HG02970 (cell line): ENCODE data around the gene ASPN.

ENCODE experiments used
- ATAC-seq: cut with Tn5 transposase; IDR thresholded peaks from one replicate; pipeline ENCODE4 v1.9.1; 2021; ENCODE audit warnings: mild to moderate bottlenecking, moderate library complexity, moderate number of reproducible peaks; ENCODE audit not compliant: unreplicated experiment, low FRiP score

The ASPN gene

DNA sequence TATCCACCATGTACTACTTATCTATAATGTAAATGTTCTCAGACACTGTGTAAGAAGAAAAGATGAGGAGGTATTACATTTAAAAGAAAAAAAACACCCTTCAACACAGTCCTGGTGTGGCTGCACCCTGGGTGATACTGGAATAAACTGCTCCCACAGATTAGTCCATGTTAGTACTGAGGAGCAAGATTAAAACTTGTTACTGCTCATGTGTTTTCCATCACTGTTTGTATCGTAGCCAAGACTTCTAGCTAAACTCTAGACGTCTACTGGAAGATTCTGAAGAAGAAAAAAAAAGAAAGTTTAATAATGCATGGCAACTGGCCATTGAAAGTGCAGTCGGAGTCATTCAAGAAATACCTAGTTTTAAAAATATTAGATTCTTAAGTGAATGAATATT lies at the start of gene ASPN:
ASPN (minus strand) TSS at position 178 of the 400 bp plus-strand sequence.
- no peak for ATAC-seq

DNA sequence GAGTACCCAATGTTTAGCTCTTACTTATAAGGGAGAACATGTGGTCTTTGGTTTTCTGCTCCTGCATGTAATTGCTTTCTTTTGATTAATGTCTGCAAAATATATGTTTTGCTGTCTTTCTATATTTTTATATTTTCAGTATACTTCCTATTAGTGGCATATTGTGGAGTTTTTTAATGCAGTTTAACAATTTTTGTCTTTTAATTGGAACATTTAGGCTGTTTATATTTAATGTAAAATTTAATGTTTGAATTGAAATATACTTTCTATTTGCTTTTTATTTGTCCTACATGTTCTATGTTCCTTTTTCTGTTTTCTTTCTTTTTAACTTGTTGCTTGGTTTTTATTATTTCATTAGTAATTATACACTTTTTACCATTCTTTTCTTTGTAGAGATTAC lies 48.6 kb upstream of the ASPN start:
- no peak for ATAC-seq

DNA sequence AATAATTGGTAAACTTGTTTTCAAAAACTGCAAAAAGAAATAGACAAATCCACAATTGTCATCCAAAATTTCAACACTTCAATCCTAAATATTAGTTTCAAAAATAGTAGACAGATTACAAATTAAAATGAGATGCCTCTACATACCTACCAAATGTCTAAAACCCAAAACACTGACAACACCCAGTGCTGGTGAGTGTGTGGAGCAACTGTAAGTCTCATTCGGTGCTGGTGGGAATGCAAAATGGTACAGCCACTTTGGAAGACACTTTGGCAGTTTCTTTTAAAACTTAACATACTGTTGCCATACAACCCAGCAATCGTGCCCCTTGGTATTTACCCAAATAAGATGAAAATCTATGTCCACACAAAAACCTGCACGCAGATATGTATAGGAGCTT lies 46.8 kb upstream of the ASPN start:
- ATAC-seq = no peak

DNA sequence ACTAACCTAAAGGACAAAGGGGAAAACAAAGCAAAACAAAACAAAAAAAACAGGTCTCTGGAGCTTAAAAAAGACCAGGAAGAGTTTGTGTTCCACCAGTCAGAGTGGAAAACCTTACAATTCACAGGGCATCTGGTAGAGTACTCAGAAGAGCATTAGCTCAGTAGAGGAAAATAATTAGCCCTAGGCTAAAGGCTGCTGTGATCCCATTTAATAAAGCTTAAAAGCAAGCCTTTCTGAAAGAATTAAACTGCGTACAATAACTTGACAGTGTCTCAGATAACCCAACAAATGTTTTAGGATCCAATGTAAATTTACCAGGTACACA lies 46.2 kb upstream of the ASPN start:
- ATAC-seq = no peak

- ATAC-seq = no peak
Observed at GRCh38 chr9:92527832-92528521, 45.7 kb upstream of the ASPN start.

DNA sequence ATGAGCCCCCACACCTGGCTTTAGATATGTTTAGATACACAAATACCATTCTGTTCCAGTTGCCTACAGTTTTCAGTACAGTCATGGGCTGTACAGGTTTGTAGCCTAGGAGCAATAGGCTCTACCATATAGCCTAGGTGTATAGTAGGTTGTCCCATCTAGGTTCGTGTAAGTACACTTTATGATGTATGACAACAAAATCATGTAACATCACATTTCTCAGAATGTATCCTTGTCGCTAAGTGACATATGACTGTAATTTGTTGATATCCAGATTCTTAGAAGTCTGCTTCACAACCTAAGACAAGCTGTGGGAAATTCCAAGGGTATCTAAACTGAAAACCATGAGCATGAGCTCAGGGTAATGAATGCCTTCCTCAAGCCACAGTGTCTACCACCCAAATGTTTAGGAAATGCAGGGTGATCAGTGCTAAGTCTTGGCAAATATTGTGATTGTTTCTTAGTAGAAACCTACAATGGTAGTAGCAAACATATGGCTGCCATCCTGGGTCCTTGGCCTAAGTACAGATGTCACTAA lies 45.1 kb upstream of the ASPN start:
- no peak for ATAC-seq

DNA sequence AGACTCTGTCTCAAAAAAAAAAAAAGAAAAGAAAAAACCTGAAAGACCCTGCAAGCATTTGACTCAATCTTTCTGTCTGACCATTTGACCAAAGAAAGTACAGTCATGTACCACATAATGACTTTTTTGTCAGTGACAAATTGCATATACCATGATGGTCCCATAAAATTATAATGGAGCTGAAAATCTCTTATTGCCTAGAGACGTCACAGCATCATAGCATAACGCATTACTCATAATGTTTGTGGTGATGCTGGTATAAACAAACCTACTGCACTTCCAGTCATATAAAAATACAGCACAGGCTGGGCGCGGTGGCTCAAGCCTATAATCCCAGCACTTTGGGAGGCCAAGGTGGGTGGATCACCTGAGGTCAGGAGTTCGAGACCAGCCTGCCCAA lies 43.0 kb upstream of the ASPN start:
- no peak for ATAC-seq

- ATAC-seq = no peak
Observed at GRCh38 chr9:92524881-92525280, 42.6 kb upstream of the ASPN start.

GRCh38 chr9:92522983-92523970 lies 41.0 kb upstream of the ASPN start:
- ATAC-seq = no peak

GRCh38 chr9:92520837-92521236 lies 38.5 kb upstream of the ASPN start:
- ATAC-seq = no peak

DNA sequence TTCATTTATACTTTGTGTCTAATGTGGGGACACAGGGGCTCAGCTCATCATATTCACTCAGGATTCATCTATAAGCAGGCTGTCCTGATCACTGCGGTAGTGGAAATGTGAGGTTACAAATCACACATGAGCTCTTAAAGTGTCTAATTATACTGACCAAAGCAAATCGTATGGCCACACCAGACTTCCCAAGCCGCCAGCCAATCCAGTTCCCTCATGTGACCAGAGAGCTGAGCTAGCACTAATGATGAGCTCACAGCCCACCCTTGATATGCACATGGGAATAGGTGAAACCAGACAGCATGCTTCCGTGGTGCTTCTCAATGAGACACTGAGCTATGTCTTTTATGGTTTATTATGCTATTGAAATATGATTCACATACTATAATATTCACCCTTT lies 35.9 kb upstream of the ASPN start:
- no peak for ATAC-seq

GRCh38 chr9:92517046-92517445 lies 34.7 kb upstream of the ASPN start:
- no peak for ATAC-seq

DNA sequence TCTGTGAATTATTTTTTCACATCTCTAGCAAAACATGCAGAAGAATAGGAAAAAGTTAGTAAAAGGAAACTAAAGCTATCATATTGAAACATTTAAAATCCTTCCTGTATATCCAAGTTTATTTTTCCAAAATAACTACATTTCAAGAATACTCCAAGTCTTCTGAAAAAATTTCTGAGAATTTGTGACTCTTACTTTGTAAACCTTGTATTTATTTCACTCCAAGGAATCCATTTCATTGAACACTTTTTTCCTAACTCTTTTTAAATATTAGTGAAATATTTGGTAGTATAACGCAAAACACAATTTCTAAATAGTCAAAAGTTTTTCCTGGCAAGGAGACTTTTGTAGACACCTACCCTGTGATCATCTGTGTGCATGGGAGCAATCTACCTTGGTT lies 34.2 kb upstream of the ASPN start:
- ATAC-seq = no peak

GRCh38 chr9:92514635-92515034 lies 32.3 kb upstream of the ASPN start:
- no peak for ATAC-seq

DNA sequence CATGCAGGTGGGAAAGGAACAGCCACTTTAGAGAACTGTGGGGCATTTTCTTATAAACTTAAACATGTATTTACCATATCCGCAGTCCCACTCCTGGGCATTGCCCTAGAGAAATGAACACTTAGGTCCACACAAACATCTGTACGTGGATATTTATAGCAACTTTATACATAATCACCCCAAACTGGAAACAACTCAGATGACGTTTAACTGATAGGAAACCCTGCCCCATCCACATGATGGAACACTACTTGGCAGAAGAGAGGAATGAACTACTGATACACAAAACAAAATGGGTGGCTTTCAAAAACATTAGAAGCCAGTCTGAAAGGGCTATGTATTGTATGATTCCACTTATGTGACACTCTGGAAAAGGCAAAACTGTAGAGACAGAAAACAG lies 31.0 kb upstream of the ASPN start:
- ATAC-seq = no peak

- ATAC-seq = no peak
Observed at GRCh38 chr9:92512622-92513021, 30.3 kb upstream of the ASPN start.

GRCh38 chr9:92510747-92511146 lies 28.4 kb upstream of the ASPN start:
- ATAC-seq = no peak

DNA sequence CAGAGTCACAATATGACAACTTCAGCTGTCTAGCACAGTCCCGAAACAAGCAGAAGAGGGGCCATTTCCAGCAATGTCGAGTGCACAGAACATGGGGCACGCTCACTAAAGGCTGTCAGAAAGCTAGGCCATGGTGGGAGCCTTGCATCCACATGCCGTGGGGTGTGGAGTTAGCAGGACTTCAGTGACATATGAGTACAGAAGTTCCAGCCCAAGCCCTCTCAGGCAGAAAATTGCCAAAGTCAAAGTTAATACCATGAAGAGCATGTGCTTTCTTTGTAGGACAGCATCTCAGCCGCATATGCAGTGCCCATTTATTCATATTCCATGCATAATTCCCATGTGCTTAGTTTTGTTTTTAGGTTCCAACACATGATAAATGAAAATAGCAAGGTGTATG lies 26.7 kb upstream of the ASPN start:
- ATAC-seq = no peak

DNA sequence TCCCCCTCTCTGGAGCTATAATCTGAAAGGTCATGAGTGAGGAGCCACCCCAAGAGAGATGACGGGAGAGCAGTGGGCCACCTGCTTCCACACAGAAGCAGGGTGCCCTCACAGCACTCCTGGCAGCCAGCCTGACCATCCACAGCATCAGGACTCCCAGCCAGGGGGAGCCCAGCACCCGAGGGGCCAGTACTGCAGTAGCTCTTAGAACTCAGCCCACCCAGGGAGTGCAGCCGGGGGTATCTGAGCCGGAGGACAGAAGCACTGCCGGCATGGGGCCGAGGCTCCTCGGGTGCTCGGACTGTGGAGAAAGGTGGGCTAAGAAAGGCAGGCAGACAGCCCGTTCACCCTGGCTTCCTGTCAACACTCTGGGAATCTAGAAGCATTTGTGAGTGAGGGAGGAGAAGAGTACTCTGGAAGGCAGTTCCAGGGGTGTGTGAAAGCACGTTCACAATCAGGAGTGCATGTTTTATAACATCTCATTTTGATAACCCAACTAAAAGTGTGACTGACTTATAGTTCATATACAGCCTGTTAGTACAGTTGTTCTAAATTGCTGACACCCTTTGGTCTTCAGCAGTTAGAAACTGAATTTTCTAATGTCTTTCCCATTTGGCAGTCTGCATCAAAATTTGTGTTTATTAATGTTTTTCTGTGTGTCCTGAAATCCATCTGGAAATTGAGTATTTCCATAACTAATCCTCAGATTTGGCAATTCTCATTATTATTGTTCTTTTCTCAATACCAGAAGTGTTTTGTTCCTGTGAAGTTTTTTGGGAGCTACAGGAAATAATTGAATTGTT lies 25.9 kb upstream of the ASPN start:
- ATAC-seq = no peak

DNA sequence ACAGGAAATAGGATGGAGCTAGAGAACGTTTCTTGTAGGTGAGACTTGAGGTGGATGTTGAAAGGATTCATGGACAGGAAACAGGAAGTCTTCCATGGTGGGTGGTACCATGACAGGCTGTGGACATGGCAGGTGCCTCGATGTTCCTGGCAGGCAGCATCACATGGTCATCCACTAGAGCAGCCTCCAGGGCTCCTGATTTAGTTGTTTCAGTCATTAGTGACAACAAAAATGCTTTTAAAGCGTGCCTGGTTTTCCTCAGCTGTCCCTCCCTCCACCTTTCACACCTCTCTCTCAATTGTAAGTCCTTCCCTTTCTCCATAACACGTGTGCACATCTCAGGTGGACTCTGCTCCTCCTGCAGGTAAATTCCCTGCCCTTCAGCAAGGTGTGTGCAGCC lies 25.2 kb upstream of the ASPN start:
- no peak for ATAC-seq

DNA sequence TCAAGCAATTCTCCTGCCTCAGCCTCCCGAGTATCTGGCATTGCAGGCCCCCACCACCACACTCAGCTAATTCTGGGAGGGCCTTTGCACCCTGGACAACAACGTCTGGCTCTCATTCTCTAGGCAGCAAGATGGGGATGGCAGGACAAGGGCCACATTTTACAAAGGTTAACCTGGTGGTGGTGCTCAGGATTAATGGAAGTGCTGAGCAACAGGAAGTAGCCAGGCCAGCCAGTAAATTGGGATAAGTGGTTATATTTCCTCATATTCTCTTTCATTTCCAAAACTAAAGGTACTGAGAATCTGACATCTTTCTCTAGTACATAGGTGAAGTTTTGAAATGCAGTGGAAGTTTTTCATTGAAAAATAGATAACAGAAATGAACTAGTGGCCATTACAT lies 24.7 kb upstream of the ASPN start:
- no peak for ATAC-seq
